HG03159 (cell line): ENCODE results near the gene OGA.

Experiments used
- ATAC-seq: cut with Tn5 transposase; IDR thresholded peaks from one replicate; pipeline ENCODE4 v1.9.1; 2021; ENCODE audit warnings: mild to moderate bottlenecking, moderate library complexity; ENCODE audit not compliant: unreplicated experiment

OGA gene

DNA sequence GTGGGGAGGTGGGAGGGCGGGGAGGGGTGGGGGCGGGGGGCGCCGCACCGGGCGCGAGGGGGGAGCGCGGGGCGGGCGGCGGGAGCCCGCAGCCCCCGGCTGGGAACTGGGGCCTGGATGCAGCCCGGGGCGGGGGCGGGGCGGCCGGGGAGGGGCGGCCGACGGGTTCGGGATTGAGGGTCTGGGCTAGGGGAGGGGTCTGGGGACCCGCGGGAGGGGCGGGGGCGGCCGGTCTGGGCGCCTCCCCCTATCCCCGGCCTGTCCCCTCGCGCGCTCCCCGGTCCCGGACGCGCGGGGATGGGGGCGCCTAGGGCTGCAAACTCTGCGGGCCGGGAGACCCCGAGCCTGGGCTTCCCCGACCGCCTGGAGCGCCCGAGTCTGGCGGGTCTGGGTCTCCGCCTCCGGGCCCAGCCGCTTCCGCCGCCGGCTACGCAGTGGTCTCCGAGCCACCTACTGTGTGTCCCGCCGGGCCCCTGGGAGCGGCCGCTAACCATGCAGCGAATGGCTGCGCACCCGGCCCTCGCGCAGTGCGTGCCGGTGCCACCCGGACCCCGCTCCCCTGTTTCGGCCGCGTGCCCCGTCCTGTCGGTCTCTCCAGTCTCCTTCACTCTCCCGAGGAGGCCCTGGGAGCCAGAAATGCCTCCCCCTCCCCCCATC is 42.0 kb downstream of the OGA start:
- no peak for ATAC-seq

DNA sequence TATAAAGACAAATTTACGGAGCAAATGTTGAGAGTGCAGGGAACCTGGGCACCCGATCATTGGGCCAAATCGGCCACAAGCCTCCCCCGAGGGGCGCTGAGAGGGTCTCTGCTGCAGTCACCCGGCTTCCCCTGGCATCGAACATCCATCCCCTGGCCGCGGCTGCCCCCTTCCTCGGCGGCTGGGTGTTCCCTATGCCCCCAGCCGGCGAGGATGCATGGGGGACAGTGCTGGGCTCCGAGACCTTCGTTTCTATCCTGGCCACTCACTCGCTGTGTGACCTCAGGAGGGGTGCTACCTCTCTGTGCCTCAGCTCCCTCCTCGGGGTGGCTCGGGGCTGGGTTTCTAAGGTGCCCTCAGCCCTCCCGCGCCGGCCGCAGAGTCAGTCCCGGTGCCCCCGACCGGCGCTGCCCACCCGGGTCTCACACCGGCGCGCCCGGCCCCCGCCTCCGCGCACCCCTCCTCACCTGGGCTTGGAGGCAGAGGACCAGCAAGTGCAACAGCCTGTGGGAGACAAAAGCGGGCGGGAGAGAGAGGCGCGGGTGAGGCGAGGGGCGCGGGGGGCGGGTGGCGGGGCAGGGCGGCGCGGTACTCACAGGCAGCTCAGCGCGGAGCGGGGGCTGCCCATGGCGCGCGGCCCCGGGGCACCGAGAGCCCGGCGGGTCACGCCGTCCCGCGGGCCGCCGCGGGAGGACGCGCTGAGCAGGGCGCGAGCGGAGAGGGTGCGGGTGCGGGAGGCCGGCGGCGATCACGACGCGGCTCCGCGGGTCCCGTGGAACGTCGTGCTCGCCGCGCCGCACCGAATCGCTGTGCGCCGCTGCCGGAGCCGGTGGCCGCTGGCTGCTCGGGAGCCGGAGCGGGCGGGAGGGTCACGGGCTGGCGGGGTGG is 42.7 kb downstream of the OGA start, which contains the start of gene FGF8:
TSS of gene FGF8 (minus strand) at position 842 of the 888 bp plus-strand sequence. CDS start at position 628, 214 bp downstream.
- ATAC-seq, result no peak

DNA sequence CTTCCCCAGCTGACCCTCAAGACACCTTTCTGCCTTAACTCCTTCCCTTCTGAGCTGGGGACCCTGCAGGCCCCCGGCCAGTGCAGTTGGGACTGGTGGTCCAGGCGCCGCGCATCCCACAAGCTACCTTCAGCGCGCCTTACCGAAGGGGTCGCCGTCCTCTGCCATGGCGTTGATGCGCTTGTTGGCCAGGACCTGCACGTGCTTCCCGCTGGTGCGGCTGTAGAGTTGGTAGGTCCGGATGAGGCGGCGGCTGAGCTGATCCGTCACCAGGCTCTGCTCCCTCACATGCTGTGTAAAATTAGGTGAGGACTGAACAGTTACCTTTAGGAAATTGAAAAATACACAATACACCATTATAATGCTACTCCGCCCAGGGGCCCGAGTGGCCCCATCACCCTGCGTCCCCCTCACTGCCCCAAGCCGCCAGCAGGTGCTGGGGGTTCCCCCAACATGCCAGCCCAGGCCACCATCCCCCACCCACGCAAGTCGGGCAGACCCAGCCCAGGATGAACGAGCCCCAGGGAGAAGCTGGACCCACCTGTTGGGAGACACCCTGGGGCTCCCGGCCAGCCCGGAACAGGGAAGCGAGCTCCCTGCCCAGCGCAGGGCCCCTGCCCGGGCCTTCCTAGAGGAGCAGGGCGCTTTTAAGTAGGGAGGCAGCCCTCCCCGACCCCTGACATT is 43.5 kb downstream of the OGA start:
- no peak for ATAC-seq

DNA sequence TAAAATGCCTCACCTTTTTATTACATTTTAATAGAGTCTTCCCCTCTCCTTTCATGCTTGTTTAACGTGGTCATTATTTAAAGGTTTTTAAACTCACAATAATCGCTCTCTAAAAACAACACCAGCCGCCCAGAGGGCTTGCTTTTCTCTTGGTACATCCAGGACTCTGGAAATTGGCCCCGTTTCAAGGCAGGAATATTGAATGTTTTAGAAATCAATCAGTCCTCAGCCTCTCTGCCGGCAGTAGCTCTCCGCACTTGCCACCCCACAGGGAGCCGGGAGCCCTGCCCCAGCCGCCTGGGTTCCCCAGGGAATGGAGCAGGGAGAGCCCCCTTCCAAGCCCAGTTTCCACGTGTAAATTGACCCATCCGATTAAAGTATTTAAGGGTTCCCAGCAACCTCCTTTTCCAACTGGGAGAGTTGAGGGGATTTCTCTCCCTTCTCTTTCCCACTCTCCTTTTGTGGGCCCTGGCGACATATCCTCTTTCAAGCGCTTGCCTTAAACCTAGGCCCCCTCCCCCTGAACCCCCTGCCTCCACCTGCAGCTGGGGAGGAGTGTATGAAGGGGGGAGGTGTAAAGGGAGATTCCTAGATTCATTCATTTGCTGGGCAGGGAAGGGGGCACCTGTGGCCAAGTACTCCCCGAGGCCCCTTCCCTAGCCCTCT is 44.2 kb downstream of the OGA start:
- ATAC-seq, result no peak

DNA sequence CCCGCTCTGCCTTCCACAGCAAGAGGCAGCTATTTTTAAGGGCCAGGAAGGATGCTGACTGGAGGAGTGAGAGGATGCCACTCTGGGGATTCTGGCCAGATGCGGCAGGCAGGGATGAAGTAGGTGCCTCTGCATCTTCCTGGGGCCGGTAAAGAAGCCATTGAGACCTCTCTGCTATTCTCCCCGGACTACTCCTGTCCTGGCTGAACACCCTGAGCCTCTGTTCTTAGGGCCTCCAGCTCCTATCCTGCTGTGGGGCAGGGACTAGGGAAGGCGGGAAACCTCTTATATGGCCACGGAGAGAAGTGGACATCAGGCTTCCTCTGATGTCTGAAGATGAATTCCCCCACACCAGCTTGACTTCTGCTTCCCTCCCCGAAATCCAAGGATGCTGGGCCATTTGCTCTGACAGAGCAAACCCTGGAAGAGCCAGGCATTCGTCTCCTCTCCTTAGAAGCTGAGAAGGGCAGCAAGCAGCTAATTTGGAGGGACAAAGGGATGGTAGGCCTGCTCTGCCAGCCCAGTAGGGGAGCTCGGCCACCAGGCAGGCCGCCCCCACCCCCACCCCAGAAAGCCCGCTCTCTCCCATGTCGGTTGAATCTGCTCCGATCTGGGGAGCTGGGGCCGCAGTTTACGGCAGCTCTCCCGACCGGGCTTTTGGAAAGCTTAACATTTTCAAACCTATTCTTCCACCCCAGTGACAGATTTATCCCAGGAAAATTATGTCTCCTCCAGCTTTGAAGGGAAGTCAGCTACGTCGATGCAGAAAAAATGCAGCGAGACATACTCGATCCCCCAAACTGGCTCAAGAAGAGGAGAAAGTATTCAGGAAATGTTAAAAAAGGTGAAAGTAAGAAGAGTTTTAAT is 45.1 kb downstream of the OGA start:
- ATAC-seq, result no peak

DNA sequence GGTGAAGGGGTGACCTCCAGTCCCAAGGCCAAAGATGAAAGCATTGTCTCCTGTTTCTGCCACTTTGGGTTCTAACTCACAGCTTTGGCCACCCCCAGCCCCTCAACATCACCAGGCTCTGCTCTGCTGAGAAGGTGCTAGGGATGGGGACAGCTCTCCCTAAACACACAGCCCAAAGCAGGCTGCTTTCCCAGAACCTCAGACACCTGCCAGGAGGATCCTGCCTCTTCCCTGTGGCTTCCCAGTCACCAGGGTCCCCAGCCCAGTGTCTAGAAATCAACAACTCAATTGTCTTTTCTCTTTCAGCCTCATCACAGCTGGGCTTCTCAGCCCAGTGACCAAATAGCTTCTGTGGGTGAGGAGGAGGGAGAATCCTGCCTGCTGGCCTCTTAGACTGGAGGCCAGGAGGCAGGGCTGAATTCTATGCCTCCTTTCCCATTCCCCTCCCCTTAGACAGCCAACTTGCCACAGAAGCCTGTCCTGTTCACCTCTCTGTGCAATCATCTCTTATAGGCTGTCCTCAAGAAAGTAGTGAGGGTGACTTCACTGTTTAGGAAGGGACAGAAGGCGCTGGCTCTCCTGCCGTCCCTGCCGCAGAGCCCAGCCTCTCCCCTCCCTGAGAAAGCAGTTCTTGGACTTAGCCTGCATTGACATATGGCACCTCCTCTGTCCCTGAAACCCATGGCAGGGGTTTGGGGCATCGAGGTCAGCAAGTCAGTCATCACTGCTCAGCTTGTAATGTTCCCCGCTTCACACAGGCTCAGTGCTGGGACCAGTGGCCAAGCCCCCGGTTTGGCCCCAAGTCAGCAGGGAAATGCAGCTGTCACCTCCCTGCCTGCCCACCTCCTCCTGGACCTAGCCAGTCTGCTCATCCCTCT is 46.0 kb downstream of the OGA start:
- no peak for ATAC-seq

DNA sequence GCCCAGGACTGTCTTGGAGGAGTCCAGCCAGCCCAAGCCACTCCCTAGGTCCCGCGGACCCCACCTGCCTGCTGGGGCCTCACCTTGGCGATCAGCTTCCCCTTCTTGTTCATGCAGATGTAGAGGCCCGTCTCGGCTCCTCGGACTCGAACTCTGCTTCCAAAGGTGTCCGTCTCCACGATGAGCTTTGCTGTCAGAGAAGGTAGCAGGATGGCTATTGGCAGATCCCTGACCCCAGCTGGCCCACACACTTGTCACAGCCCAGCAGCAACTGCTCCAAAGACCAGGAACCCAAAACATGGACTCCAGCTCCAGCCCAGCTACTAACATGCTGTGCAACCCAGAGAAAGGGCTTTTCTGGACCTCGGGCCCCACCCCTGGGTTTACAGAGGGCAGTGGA is 46.9 kb downstream of the OGA start:
- no peak for ATAC-seq

DNA sequence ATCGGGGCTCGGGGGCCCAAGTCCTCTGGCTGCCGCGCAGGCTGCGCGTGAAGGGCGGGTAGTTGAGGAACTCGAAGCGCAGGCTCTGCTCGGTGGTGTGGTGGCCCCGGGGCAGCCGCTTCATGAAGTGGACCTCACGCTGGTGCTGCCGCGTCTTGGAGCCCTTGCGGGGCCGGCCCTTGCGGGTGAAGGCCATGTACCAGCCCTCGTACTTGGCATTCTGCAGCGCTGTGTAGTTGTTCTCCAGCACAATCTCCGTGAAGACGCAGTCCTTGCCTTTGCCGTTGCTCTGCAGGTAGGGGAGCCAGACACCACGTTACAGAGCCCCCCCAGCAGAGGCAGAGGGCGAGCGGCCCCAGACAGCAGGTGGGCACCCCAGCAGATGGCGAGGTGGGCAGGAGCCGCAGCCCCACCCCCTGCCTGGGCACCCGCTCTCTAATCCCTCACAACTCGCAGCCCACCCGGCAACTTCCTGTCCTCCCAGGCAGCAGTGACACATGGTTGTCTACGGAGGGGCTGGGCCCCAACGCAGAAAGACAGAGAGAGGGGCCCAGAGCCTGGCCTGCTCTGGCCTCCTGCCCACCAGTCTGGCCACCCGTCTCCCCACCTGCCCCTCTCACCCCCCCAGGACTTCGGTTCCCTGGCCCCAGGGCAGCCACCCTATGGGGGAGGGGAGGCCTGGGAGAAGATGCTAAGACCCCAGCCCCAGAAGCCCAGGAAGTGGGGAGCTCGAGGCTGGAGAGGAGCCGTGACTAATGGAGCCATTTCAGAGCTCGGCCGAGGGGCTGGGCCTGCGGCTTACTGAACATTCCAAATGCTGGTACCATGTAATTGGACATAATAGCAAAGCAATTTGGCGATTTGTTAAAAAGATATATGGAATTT is 47.7 kb downstream of the OGA start:
- ATAC-seq, result no peak

DNA sequence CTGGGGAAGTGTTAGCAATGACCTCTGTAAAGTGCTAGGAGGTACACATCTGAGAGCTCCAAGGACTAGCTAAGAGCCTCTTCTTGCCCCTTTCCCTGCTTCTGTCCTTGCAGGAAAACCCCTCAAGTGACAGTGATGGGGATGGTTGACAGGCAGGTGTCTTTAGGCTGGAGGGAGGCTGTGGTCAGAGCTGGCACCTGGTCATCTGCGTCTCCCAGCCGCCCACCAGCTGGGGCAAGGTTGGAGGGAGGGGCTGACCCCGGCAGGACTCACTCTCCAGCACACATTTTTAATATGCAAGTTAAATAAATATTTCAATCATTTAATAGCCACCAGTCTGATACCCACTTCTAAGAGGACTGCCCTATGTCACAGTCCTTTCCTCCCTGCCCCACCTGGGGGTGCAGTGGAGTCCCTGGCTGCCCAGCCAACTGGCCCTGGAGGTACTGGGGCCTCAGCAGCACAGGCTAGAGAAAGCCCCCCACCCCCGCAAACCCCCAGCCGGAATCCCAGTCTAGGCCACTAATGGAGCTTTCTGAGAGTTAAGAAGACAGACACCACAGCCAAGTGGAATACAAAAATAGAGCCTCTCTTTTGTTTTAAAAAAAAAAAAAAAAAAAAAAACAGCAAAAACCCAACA is 48.6 kb downstream of the OGA start:
- no peak for ATAC-seq

DNA sequence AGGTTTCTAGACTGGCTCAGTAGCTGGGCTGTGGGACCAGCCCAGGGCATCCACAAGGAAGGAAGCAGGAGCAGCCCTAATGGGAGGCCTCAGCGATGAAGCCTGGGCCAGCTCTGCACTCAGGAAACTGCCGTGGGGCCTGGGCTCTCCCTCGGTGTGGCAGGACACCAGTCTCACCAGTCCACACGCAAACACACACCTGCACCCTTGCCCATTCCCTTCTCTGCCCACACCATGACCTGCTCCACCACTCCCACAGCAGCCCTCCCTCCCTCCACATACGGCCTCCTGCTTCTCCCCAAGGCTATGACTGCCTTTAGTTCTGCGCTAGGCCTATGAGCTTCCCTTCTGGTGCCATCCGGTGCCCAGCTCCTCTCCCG is 49.5 kb downstream of the OGA start:
- no peak for ATAC-seq

DNA sequence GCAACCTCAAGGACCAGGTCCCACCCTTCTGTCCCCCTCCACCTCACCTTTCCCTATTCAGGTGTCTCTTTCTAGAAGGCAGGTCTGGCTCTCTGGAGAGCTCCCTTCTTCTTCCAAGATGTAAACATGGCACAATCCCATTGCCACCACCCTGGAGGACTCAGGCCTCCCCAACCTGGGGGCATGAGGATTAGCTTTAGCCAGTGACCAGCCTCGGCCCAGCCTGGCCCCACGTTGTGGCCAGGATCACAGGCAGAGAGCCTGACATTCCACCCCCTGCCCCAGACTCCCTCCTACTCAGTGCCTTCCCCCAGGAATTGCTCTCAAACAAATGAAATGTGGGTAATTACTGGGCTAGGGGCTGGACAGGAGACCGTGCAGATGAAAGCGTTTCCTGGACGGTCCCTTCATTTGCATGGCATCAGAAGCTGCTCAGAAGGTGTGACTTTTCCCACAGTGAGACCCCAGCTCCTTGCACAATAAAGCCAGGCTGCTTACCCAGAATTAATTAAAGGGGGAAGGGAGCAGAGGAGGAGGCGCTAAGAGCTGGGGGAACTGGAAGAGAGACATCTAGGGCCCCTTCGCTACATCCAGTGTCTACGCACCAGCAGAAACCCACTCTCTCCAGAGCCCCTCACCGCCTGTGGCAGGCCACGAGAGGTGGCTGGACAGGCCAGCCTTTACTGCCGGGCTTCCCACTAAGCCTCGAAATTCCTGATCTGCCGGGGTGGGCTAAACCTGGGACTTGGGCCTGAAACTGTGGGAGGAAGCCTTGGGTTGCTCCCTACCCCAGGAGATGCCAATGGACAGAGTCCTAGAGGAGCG is 50.1 kb downstream of the OGA start:
- ATAC-seq, result no peak

DNA sequence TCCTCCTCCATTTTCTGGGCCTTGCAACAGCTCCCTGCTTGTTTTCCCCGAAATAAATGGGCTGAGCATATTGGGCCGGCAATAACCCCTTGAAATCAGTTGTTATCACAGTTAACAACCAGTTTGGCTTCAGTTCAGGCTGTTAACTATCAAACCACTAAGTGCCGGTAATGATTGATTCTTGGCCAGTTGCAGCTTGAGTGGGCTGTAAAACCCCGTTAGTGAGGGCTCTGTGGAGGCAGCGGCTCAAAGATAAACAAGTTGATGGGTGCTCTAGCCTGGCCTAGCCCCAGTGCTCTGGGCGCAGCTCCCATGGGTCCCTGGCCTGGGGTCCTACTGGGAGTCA is 50.7 kb downstream of the OGA start:
- no peak for ATAC-seq

DNA sequence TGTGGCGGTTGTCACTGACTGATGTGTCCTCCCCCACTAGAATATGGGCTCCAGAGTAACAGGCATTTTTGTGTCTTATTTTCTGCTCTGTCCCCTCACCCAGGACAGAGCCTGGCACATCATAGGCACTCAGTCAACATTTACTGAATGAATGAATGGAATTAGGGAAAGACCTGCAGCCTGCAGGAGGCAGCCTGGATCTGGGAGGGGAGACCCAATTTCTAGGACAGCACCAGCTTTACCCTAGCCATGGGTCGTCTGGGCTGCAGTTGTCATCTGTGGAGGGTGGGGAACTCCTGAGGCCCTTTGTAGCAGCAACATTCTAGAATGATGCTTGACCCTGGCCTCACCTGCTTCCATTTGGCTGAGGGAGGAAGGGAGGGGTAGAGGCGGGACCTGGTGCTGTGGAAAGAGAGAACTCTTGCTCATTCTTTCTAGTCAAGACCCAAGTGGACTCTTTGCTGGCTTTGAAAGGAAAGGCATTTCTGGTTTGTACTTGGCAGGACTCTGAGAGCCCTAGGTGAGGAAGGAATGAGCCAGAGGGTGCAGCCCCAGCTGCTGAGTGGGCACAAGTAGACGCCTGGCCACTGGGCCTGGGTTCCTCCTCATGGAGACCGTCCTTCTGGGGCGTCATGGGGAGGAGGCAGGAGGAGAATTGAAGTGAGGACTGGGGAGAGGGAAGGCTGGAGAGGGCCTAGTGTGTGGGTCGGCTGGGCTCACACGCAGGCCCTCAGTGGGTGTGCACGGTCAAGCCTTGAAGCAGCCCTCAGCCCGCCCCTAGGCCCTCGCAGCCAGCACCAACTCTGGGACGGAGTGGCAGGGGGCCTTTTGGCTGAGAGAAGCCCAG is 51.3 kb downstream of the OGA start:
- ATAC-seq, result no peak

DNA sequence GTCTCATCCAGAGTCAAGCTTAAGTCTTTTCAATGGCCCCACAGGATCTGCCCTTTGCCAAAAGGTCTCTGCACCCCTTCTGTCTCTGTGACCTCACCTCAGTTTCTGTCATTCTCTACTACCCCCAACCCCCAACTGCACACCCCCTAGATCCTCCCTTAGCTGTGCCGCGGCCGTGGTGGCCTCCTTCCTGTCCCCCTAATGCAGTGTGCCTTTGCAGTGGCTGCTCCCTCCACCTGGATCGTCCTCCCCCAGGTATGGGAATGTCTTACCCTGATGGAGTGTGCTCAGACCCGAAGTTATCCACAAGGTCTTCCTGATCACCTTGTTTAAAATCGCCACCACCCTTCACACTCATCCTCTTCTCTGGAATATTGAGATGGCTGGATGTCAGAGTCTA is 51.9 kb downstream of the OGA start:
- ATAC-seq, result no peak

DNA sequence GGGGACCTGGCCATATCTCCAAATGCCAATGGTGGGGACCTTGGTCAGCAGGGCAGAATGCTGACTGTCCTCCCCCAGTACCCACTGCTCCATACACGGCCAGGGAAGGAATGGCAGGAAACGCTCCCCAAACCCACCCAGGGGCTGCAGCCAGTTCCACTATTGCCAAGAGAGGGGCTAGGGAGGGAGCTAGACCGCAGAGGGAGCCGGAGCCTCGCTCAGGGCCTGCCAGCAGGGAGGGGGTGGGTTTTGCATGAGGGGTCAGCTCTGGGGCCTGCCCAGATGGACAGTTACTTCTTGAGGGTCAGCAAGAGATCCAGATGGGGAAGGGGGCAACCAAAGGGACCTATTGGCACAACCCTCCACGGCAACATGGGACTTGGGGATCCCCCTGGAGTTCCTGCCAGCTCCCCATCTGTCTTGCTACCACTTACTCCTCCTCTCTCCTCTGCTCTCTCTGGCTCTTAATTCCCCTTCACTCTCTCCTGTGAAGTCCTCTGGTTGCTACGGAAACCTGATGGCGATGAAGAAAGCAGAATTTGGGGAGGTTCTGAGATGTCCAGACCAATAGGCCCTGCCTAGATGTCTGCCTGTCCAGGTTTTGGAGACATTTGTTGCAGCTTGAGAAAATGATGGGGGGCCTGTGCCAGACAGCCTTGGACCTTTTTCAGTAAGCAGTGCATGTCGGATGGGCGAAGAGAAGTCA is 55.0 kb downstream of the OGA start:
- ATAC-seq, result no peak

DNA sequence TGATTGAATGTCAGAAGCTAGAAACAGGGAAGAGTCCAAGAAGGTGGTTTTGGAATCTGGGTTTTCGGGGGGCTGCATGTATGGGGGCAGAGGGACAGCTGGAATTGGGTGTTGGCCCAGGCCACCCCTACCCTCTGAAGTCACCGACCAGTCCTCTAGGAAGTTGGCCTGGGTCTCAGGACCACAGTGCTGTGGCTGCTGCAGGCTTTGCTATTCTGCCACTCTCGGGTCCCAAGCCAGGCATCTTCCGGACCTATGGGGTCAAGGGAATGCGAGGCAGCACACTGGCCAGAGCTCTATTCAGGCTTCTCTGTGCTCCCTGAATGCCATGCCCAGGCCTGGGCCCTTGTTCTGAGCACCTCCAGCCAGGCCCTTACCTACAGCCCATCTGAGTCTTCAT is 55.5 kb downstream of the OGA start:
- no peak for ATAC-seq
